Measurements from ENCODE around the gene MUC3A. TPM values are rescaled to one million over a fixed set of nuclear protein-coding genes. Genes with fewer than 3 reads are reported as not detected.

The MUC3A gene
- polyA plus RNA-seq, 12 donors, result 0.07 to 21.8 (median 0.25) TPM; not detected in 1

Other genes with a start within 250 kb of the MUC3A start
- 10 to 100 TPM in 11 of 12 donors, not detected in 1; 15.5 to 27.0 (median 18.3) TPM for gene POP7, start 243.4 kb upstream of the MUC3A start, polyA plus RNA-seq (ENCODE audit: insufficient read length in 12 of 12)
- gene EPO, start 229.1 kb upstream of the MUC3A start, polyA plus RNA-seq (ENCODE audit: insufficient read length in 12 of 12), result under 1 TPM in 3 of 12 donors, not detected in 9; 0.13 to 0.28 (median 0.21) TPM
- gene ZAN, start 215.9 kb upstream of the MUC3A start, polyA plus RNA-seq (ENCODE audit: insufficient read length in 12 of 12), result under 1 TPM in 1 of 12 donors, not detected in 11; 0.03 TPM
- 10 to 100 TPM in 11 of 12 donors, not detected in 1; 31.1 to 74.0 (median 46.4) TPM for gene EPHB4, start 122.0 kb upstream of the MUC3A start, polyA plus RNA-seq (ENCODE audit: insufficient read length in 12 of 12)
- gene SLC12A9, start 96.8 kb upstream of the MUC3A start, polyA plus RNA-seq (ENCODE audit: insufficient read length in 12 of 12), result 10 to 100 TPM in 11 of 12 donors, not detected in 1; 11.7 to 38.3 (median 16.3) TPM
- gene TRIP6, start 82.1 kb upstream of the MUC3A start, polyA plus RNA-seq (ENCODE audit: insufficient read length in 12 of 12), result 10 to 100 TPM in 11 of 12 donors, not detected in 1; 26.9 to 72.6 (median 38.8) TPM
- gene SRRT, start 74.4 kb upstream of the MUC3A start, polyA plus RNA-seq (ENCODE audit: insufficient read length in 12 of 12), result 100 to 1,000 TPM in 5 of 12 donors, 10 to 100 TPM in 6, not detected in 1; 72.6 to 153 (median 96.4) TPM
- gene UFSP1, start 59.8 kb upstream of the MUC3A start, polyA plus RNA-seq (ENCODE audit: insufficient read length in 12 of 12), result 1 to 10 TPM in 10 of 12 donors, not detected in 2; 1.4 to 3.4 (median 2.0) TPM
- gene ACHE, start 53.6 kb upstream of the MUC3A start, polyA plus RNA-seq (ENCODE audit: insufficient read length in 12 of 12), result 100 to 1,000 TPM in 2 of 12 donors, 10 to 100 TPM in 9, not detected in 1; 18.9 to 126 (median 70.5) TPM
- 10 to 100 TPM in 1 of 12 donors, 1 to 10 TPM in 4, under 1 TPM in 5, not detected in 2; 0.22 to 17.3 (median 0.81) TPM for gene MUC12, start 20.0 kb downstream of the MUC3A start, polyA plus RNA-seq (ENCODE audit: insufficient read length in 12 of 12)
- gene MUC17, start 70.5 kb downstream of the MUC3A start, polyA plus RNA-seq (ENCODE audit: insufficient read length in 12 of 12), result 10 to 100 TPM in 1 of 12 donors, under 1 TPM in 1, not detected in 10; 0.19 to 13.8 TPM
- gene TRIM56, start 135.9 kb downstream of the MUC3A start, polyA plus RNA-seq (ENCODE audit: insufficient read length in 12 of 12), result 10 to 100 TPM in 4 of 12 donors, 1 to 10 TPM in 7, not detected in 1; 7.0 to 18.5 (median 8.9) TPM
- gene SERPINE1, start 177.6 kb downstream of the MUC3A start, polyA plus RNA-seq (ENCODE audit: insufficient read length in 12 of 12), result 1 to 10 TPM in 11 of 12 donors, not detected in 1; 1.7 to 10.0 (median 3.0) TPM
- 10 to 100 TPM in 11 of 12 donors, not detected in 1; 17.8 to 36.0 (median 20.6) TPM for gene AP1S1, start 204.9 kb downstream of the MUC3A start, polyA plus RNA-seq (ENCODE audit: insufficient read length in 12 of 12)
- gene VGF, start 216.0 kb downstream of the MUC3A start, polyA plus RNA-seq (ENCODE audit: insufficient read length in 12 of 12), result not detected
- gene NAT16, start 230.8 kb downstream of the MUC3A start, polyA plus RNA-seq (ENCODE audit: insufficient read length in 12 of 12), result under 1 TPM in 2 of 12 donors, not detected in 10; 0.11 to 0.15 TPM

Measured in muscle of arm (tissue), 12 donors.